ENCODE measurements around the gene SPAG9.

GRCh38 chr17:51035431-51035830 is 85.2 kb downstream of the SPAG9 start:
- TF ChIP-seq, protein P1, sequence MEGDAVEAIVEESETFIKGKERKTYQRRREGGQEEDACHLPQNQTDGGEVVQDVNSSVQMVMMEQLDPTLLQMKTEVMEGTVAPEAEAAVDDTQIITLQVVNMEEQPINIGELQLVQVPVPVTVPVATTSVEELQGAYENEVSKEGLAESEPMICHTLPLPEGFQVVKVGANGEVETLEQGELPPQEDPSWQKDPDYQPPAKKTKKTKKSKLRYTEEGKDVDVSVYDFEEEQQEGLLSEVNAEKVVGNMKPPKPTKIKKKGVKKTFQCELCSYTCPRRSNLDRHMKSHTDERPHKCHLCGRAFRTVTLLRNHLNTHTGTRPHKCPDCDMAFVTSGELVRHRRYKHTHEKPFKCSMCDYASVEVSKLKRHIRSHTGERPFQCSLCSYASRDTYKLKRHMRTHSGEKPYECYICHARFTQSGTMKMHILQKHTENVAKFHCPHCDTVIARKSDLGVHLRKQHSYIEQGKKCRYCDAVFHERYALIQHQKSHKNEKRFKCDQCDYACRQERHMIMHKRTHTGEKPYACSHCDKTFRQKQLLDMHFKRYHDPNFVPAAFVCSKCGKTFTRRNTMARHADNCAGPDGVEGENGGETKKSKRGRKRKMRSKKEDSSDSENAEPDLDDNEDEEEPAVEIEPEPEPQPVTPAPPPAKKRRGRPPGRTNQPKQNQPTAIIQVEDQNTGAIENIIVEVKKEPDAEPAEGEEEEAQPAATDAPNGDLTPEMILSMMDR (IDR thresholded peaks at IDR 0.05 in 8 of 11, conservative IDR thresholded peaks at IDR 0.05 in 3 of 11), result no peak
- TF ChIP-seq POLR2AphosphoS5 (IDR thresholded peaks at IDR 0.05) (no peak), POLR2A (IDR thresholded peaks at IDR 0.05) (no peak)
